HG03175 (cell line): ENCODE results near the gene PCDHGA4.
"Not testable (repeated sequence)": the region's sequence is repeated elsewhere in the genome, so short reads cannot be mapped to it uniquely, and the experiment has no call there.

Experiments
- ATAC-seq: cut with Tn5 transposase; IDR thresholded peaks from one replicate; pipeline ENCODE4 v1.9.1; 2021; ENCODE audit warnings: mild to moderate bottlenecking, moderate library complexity; ENCODE audit not compliant: unreplicated experiment

The PCDHGA4 gene

DNA sequence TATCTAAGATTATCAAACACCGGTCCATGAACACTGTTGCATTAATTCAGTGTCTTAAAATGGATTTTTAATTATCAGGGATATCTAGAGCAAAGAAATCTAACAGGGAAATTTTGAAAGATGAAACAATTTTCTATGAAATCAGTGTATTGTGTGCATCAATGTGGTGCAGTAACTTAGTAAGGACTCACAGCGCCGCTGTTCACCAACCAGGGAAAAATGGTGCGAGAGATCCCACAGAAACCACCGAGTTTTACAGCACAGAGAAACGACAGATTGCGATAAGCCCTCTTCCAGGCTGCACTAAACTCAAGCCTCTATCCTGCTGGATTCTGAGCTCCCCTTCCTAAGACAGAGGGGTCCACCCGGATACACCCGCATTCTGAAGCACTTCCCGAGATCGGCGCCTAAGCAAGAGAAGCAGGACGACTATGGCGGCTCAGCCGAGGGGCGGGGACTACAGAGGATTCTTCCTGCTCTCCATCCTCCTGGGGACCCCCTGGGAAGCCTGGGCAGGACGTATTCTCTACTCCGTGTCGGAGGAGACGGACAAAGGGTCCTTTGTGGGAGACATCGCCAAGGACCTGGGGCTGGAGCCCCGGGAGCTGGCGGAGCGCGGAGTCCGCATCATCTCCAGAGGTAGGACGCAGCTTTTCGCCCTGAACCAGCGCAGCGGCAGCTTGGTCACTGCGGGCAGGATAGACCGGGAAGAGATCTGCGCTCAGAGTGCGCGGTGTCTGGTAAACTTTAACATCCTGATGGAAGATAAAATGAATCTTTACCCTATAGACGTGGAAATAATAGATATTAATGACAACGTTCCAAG lies 27.9 kb downstream of the PCDHGA4 start, which contains the start of gene PCDHGA7:
PCDHGA7 (plus strand) TSS at position 274 of the 826 bp plus-strand sequence; CDS start at position 432, 158 bp downstream.
- no peak for ATAC-seq

DNA sequence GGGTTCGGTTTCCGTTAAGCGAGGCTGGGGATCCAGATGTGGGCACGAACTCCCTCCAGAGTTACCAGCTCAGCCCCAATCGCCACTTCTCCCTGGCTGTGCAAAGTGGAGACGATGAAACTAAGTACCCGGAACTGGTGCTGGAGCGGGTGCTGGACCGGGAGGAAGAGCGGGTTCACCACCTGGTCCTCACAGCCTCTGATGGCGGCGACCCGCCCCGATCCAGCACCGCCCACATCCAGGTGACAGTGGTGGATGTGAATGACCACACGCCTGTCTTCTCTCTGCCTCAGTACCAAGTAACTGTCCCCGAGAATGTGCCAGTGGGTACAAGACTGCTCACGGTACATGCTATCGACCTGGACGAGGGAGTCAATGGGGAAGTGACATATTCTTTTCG lies 28.5 kb downstream of the PCDHGA4 start:
- no peak for ATAC-seq

DNA sequence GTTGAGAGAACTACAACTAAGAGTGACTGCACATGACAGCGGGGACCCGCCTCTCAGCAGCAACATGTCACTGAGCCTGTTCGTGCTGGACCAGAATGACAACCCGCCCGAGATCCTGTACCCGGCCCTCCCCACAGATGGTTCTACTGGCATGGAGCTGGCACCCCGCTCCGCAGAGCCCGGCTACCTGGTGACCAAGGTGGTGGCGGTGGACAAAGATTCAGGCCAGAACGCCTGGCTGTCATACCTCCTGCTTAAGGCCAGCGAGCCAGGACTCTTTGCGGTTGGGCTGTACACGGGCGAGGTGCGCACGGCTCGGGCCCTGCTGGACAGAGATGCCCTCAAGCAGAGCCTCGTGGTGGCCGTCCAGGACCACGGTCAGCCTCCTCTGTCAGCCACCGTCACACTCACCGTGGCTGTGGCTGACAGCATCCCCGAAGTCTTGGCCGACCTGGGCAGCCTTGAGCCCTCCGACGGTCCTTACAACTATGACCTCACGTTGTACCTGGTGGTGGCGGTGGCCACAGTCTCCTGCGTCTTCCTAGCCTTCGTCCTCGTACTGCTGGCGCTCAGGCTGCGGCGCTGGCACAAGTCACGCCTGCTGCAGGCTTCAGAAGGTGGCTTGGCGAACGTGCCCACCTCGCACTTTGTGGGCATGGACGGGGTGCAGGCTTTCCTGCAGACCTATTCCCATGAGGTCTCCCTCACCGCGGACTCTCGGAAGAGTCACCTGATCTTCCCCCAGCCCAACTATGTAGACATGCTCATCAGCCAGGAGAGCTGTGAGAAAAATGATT lies 29.8 kb downstream of the PCDHGA4 start:
- ATAC-seq: no peak

DNA sequence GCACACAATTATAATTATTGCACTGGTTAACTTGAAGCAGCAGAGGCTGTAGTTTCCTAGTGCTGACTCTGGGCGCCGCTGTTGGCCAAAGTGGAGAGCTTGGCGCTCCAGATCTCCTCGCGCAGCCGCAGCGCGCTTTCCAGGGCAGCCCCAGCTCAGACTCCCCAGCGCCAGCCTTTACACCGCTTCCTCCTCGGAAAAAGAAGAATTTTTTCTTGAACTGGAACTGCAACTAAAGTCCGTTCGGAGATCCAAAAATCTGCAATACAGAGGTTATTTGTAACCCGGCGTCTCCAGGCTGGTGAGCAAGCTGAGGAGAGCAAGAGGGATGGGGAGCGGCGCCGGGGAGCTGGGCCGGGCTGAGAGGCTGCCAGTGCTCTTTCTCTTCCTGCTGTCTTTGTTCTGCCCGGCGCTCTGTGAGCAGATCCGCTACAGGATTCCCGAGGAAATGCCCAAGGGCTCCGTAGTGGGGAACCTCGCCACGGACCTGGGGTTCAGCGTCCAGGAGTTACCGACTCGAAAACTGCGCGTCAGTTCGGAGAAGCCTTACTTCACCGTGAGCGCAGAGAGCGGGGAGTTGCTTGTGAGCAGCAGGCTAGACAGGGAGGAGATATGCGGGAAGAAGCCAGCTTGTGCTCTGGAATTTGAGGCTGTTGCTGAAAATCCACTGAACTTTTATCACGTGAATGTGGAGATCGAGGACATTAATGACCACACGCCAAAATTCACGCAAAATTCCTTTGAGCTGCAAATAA lies 32.9 kb downstream of the PCDHGA4 start, which contains the start of gene PCDHGB4:
PCDHGB4 (plus strand) TSS at position 142 of the 755 bp plus-strand sequence; CDS start at position 329, 187 bp downstream.
- ATAC-seq: peak; percentile 75

DNA sequence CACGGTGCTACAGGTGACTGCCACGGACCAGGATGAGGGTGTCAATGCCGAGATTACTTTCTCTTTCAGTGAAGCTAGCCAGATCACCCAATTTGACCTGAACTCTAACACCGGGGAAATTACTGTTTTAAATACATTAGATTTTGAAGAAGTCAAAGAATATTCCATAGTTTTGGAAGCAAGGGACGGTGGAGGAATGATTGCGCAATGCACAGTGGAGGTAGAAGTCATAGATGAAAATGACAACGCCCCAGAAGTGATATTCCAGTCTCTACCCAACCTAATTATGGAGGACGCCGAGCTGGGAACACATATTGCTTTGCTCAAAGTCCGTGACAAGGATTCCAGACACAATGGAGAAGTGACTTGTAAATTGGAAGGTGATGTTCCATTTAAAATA lies 33.8 kb downstream of the PCDHGA4 start:
- ATAC-seq: no peak

DNA sequence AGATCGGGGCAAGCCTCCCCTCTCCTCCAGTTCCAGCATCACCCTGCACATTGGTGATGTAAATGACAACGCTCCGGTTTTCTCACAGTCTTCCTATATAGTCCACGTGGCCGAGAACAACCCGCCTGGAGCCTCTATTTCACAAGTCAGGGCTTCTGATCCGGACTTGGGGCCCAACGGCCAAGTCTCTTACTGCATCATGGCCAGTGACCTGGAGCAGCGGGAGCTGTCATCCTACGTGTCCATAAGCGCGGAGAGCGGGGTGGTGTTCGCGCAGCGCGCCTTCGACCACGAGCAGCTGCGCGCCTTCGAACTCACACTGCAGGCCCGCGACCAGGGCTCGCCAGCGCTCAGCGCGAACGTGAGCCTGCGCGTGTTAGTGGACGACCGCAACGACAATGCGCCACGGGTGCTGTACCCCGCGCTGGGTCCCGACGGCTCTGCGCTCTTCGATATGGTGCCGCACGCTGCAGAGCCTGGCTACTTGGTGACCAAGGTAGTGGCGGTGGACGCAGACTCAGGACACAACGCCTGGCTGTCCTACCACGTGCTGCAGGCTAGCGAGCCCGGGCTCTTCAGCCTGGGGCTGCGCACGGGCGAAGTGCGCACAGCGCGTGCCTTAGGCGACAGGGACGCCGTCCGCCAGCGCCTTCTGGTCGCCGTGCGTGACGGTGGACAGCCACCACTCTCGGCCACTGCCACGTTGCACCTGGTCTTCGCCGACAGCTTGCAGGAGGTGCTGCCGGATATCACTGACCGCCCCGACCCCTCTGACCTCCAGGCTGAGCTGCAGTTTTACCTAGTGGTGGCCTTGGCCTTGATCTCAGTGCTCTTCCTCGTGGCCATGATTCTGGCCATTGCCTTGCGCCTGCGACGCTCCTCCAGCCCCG lies 34.6 kb downstream of the PCDHGA4 start:
- ATAC-seq: no peak

DNA sequence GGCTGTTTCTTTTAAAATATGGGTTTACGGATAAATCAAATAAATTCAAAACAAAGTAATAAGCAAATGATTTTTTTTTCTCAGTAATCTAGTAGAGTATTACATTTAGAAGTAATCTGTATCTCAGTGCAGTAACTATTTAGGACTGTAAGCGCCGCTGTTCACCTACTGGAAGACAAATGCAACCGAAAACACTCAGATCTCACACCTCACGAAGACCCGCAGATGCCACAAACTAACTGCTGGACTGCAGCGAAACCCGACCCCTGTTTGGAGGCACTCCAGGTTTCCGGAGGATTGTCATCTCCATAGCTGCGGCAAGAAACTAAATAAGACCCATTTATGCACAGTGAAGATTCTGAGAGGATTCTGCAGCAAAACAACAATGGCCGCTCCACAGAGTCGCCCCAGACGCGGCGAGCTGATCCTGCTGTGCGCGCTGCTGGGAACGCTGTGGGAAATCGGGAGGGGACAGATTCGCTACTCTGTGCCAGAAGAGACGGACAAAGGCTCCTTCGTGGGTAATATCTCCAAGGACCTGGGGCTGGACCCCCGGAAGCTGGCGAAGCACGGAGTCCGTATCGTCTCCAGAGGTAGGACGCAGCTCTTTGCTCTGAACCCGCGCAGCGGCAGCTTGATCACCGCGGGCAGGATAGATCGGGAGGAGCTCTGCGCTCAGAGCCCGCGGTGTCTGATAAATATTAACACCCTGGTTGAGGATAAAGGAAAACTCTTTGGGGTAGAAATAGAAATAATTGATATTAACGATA lies 37.8 kb downstream of the PCDHGA4 start, which contains the start of gene PCDHGA8:
PCDHGA8 (plus strand) TSS at position 205 of the 770 bp plus-strand sequence; CDS start at position 386, 181 bp downstream.
- no peak for ATAC-seq

DNA sequence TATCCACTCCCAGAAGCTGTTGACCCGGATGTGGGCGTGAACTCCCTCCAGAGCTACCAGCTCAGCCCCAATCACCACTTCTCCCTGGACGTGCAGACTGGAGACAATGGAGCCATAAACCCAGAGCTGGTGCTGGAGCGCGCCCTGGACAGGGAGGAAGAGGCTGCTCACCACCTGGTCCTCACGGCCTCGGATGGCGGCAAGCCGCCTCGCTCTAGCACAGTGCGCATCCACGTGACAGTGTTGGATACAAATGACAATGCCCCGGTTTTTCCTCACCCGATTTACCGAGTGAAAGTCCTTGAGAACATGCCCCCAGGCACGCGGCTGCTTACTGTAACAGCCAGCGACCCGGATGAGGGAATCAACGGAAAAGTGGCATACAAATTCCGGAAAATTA lies 38.4 kb downstream of the PCDHGA4 start:
- ATAC-seq: no peak

DNA sequence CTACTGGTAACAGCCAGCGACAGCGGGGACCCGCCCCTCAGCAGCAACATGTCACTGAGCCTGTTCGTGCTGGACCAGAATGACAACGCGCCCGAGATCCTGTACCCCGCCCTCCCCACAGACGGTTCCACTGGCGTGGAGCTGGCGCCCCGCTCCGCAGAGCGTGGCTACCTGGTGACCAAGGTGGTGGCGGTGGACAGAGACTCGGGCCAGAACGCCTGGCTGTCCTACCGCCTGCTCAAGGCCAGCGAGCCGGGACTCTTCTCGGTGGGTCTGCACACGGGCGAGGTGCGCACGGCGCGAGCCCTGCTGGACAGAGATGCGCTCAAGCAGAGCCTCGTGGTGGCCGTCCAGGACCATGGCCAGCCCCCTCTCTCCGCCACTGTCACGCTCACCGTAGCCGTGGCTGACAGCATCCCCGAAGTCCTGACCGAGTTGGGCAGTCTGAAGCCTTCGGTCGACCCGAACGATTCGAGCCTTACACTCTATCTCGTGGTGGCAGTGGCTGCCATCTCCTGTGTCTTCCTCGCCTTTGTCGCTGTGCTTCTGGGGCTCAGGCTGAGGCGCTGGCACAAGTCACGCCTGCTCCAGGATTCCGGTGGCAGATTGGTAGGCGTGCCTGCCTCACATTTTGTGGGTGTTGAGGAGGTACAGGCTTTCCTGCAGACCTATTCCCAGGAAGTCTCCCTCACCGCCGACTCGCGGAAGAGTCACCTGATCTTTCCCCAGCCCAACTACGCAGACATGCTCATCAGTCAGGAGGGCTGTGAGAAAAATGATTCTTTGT lies 39.8 kb downstream of the PCDHGA4 start:
- not testable (repeated sequence) for ATAC-seq

DNA sequence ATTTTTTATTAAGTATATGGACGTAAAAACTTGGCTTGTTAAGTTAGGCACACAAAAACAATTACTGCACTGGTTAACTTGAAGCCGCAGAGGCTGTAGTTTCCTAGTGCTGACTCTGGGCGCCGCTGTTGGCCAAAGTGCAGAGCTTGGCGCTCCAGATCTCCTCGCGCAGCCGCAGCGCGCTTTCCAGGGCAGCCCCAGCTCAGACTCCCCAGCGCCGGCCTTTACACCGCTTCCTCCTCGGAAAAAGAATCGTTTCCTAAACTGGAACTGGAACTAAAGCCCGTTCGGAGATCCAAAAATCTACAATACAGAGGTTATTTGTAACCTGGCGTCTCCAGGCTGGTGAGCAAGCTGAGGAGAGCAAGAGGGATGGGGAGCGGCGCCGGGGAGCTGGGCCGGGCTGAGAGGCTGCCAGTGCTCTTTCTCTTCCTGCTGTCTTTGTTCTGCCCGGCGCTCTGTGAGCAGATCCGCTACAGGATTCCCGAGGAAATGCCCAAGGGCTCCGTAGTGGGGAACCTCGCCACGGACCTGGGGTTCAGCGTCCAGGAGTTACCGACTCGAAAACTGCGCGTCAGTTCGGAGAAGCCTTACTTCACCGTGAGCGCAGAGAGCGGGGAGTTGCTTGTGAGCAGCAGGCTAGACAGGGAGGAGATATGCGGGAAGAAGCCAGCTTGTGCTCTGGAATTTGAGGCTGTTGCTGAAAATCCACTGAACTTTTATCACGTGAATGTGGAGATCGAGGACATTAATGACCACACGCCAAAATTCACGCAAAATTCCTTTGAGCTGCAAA lies 43.1 kb downstream of the PCDHGA4 start, which contains the start of gene PCDHGB5:
PCDHGB5 (plus strand) TSS at position 192 of the 796 bp plus-strand sequence; CDS start at position 373, 181 bp downstream.
- peak; percentile 61 for ATAC-seq

DNA sequence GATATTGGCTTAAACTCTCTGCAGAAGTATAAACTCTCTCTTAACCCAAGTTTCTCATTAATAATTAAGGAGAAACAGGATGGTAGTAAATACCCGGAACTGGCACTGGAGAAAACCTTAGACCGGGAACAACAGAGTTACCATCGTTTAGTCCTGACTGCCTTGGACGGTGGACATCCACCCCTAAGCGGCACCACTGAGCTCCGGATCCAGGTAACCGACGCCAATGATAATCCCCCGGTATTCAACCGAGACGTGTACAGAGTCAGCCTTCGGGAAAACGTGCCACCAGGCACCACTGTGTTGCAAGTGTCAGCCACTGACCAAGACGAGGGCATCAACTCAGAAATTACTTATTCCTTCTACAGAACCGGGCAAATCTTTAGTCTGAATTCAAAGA lies 43.8 kb downstream of the PCDHGA4 start:
- no peak for ATAC-seq

DNA sequence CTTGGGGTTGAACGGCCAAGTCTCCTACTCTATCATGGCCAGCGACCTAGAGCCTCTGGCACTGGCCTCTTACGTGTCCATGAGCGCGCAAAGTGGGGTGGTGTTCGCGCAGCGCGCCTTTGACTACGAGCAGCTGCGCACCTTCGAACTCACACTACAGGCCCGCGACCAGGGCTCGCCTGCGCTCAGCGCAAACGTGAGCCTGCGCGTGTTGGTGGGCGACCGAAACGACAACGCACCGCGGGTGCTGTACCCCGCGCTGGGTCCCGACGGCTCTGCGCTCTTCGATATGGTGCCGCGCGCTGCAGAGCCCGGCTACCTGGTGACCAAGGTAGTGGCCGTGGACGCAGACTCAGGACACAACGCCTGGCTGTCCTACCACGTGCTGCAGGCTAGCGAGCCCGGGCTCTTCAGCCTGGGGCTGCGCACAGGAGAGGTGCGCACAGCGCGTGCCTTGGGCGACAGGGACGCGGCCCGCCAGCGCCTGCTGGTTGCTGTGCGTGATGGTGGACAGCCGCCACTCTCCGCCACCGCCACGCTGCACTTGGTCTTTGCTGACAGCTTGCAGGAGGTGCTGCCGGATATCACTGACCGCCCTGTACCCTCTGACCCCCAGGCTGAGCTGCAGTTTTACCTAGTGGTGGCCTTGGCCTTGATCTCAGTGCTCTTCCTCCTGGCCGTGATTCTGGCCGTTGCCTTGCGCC lies 44.9 kb downstream of the PCDHGA4 start:
- ATAC-seq: no peak

DNA sequence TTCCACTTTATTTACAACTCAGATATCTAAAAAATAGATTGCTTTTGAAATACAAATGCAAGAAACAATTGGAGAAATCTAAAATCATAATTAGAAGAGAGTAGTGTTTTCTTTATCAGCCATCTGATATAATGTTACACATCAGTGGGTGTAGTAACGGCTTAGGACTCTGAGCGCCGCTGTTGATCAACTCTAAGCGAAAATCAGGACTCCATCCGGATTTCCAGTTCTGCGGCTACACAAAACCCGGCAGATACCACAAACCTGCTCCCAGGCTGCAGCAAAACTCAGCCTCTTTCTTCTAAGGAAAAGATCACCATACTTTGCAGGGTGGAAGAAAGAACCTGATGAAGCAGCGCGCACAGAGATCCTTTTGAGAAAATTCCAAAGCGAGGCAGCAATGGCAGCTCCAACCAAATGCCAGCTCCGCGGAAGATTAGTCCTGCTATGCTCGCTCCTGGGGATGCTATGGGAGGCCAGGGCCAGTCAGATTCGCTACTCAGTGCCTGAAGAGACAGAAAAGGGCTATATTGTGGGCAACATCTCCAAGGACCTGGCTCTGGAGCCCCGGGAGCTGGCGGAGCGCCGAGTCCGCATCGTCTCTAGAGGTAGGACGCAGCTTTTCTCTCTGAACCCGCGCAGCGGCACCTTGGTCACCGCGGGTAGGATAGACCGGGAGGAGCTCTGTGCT lies 47.9 kb downstream of the PCDHGA4 start, which contains the start of gene PCDHGA9:
PCDHGA9 (plus strand) TSS at position 226 of the 691 bp plus-strand sequence; CDS start at position 401, 175 bp downstream.
- peak; percentile 47 for ATAC-seq

DNA sequence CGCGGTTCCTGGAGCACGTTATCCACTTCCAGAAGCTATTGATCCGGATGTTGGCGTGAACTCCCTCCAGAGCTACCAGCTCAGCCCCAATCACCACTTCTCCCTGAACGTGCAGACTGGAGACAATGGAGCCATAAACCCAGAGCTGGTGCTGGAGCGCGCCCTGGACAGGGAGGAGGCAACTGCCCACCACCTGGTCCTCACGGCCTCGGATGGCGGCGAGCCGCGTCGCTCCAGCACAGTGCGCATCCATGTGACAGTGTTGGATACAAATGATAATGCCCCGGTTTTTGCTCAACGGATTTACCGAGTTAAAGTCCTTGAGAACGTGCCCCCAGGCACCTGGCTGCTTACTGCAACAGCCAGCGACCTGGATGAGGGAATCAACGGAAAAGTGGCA lies 48.6 kb downstream of the PCDHGA4 start:
- ATAC-seq: no peak
